HG02970 (cell line): ENCODE measurements around the gene PCNX2.

Source experiments
- ATAC-seq: cut with Tn5 transposase; IDR thresholded peaks from one replicate; pipeline ENCODE4 v1.9.1; 2021; ENCODE audit warnings: mild to moderate bottlenecking, moderate library complexity, moderate number of reproducible peaks; ENCODE audit not compliant: unreplicated experiment, low FRiP score

Gene PCNX2

GRCh38 chr1:233316473-233316872, 20.9 kb upstream of the PCNX2 start:
- ATAC-seq, result no peak

DNA sequence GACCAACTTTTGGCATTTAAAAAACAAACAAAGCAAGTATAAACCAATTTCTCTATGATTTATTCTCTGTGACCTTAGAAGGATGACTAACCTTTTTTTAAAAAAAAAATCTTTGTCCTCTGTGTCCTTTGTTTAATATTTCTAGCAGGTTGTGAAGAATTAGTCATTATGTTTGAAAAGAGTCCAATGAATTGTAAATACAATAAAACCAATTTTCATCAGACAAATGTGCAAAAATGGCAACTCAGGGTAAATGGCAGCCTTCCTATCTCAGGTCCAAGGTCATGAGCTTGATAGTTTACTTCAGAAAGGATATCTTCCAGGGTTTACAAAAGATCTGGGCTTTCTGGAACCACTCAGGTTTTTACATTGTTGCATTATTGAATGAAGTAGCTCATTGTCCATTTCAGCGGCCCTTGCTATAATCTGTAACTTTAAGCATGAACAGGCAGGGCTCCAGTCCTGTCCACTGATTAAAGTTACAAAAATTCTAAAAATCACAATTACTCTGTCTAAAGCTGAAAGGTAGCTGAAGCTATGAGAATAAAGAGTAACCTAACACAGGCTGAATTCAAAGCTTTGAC, 20.3 kb upstream of the PCNX2 start:
- ATAC-seq, result no peak

DNA sequence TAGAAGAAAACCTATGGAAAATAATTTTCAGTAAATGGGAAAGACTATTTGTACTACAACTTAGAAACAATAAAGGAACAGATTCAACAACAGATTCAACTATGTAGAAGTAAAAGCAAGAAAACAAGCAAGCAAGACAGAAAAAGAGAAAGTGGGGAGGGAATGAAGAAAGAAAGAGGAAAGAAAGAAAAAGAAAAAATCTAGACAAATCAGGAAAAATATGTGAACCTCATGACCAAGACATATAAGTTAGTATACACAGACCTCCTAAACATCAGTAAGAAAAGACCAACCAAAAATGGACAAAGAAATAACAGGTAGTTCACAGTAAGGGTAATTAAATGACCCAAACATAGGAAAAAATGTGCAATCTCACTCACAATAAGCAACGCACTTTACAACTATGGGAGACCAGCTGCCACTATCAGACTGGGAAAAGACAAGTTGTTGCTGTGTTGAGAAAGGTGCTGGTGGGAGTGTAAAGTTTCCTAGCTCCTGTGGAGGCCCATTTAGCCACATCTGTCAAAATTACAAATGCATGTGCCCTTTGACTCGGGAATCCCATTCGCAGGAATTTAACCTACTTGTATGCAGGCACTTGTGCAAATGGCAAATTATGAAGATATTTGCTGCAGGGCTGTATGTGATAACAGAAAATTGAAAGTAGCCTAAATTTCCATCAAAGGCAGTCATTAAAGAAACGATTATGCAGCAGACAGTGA, 18.1 kb upstream of the PCNX2 start:
- ATAC-seq, result no peak

- ATAC-seq, result no peak
These were observed 9.1 kb upstream of the PCNX2 start for GRCh38 chr1:233304489-233305102.

- no peak for ATAC-seq
These were observed 4.8 kb upstream of the PCNX2 start for GRCh38 chr1:233300326-233300725.

DNA sequence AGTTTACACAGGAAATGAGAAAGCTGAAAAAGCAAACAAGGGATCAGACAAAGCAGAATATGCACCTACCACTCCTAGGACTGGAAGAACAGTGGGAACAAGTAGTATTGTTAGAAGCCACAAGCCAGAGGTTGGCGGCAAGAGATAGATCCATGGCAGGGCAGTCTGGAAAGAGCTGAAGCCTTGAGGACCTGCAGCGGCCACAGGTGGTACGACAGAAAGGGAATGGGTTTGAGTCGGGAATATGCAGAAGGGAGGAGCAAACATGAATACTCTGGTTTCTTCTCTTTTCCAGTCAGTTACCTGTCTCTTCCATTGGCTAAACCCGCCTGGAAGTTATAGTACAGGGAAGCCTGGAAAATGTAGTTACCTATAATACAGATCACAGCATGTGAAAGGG, 3.9 kb upstream of the PCNX2 start:
- ATAC-seq, result no peak

DNA sequence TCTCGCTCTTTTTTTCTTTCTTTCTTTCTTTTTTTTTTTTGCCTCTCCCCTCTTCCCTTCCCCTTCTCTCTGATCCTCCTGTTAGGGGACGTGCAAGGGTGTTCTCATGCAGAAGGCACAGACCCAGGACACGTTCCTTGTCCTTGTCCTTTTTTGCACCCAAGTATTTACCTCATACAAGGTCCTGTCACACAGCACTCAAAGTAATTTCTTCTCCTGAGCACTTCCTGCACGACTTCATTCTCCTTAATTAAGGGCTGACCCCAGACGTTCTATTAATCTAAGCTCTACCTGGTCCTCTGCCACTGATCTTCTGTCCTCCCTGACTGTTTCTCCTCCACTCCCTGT, 424 bp upstream of the PCNX2 start:
- no peak for ATAC-seq

- no peak for ATAC-seq
These were observed 650 bp downstream of the PCNX2 start for GRCh38 chr1:233294913-233295236.

DNA sequence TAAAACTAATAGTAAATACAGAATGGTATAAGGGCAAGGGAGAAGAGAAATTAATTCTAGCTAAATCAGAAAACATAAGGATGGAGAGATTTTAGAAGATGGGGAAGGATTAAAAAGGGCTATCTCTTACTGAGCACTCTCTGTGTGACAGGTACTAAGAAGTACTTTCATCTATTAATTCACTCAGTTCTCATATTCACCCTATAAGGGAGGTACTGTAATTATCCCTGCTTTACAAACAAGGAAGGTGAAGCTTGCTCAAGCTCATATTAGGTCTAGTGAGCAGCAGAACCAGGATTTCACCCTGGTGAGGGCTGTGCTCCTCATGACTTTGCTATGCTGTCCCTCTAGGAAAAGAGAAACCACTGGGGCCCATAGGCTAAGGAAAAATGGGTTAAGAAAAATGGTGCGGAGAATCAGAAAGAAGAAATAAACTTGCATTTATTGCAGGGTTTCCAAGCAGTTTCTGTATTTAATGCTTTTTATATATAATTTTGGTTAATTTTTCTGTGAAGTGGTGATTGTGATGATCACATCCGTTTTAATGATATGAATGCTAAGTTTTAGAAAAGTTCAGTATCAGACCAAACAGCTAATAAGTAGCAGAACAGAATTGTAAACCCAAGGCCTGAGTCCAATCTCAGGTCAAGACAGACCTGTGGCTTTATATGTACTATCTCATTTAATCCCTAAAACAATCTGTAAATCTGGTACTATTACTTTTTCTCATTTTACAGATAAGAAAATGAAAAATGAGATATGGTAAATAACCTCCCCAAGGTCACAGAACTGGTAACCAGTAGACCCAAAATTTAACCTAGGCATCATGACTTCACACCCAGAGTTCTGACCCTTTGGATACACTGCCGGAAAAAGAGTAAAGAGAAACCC, 1.7 kb downstream of the PCNX2 start:
- ATAC-seq, result no peak

DNA sequence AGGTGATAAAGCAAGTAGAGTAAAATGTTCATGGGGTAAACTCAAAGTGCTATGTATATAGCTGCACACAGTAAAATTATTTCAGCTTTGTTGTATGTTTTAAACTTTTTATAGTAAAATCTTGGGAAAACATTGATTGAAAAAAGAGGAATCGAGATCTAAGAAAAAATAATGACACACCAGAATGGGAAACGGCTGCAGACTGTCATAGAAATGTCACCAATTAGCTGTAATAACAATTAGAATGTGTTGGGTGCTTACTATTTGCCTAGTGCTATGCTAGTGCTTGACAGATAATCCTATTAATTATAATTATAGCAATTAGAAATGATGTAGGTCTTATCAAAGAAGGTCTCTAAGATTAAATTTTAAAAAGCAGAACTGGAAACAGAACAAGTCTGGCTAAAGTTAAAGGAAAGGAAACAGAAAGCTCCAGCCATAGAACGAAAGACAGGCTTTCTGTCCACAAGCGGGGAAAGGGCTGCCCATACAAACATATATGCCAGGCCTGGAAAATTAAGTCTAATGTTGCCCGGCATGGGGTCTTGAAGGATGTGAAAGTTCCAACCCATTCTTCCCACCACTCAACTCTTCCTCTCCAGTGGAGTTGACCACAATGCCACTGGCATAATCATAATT, 5.0 kb downstream of the PCNX2 start:
- ATAC-seq, result no peak

DNA sequence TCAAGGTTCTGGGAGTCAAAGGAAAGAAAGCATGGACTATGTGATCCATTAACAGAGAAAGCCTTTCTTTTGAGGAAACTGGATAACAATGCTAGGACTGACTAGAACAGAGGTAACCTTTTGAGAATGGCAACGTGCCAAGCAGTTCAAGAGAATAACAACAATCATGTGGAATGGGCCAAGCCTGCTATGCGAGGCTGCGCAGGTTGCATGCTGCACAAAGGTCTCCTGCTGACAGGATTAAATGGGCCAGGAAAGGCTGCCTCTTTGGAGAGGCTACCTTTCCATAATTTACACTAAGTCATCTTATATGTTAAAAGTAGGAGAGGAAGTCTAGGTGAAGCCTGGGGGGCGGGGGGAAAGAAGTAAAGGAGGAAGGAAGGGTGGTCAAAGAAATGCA, 5.8 kb downstream of the PCNX2 start:
- no peak for ATAC-seq

- no peak for ATAC-seq
These were observed 13.0 kb downstream of the PCNX2 start for GRCh38 chr1:233282582-233282886.

GRCh38 chr1:233281711-233282581, 13.6 kb downstream of the PCNX2 start:
- ATAC-seq, result no peak

DNA sequence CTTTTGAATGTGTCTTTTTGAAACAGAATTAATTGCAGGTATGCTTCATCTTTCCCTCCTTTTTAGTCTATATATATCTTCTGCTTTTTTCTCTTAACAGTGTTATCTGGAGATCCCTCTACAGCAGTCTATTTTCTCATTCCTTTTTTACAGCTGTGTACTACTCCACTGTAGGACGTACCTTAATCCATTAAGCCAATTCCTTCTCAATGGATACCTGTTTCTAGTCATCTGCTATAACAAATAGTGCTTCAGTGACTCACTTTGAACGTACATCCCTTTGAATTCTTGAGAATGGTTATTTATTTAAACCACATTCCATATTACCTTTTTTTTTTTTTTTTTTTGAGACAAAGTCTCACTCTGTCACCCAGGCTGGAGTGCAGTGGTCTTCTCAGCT, 15.6 kb downstream of the PCNX2 start:
- no peak for ATAC-seq

- no peak for ATAC-seq
These were observed 16.9 kb downstream of the PCNX2 start for GRCh38 chr1:233278631-233279030.

DNA sequence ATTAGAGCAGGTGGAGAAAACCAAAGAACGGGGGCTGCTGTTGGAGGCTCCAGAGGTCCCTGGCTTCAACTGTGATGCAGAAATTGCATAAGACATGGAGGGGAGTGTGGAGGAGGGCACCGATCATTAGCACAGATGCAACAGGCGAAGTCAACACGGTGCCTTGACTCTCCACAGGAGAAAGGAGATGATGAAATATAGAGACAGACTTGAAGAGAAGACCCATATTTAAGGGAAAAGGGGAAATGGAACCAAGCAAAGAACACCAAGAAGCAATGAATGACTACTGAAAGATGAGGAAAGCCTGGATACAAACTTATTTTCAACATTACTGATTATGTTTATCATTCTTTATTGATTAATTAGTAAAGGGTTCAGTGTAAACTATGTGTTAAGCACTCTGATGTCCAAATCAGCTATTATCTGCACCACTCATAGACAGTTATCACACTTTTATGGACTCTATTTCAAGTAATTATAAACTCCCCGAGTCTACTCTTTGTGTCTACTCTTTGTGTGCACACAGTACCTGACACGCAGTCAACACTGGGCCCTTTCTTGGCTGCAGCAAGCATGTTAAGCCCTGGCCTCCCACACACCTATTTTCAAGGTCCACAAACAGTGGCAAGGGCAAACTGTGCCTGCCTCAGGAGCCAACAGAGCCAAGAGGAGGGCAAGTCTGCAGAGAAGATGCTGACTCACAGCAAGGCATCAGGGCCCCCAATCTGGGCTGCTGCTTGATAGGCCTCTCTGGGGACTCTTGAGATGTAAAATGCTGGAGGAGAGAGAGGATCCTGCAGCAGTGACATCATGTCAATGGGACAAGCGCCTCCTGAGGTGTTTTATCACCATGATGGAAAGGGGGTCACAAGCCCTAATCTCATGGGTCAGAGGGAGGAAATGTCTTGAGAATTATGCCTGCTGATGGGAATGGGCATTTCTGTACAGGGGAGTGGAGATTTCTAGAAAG, 17.6 kb downstream of the PCNX2 start:
- ATAC-seq, result no peak

- no peak for ATAC-seq
These were observed 25.9 kb downstream of the PCNX2 start for GRCh38 chr1:233269656-233270055.

DNA sequence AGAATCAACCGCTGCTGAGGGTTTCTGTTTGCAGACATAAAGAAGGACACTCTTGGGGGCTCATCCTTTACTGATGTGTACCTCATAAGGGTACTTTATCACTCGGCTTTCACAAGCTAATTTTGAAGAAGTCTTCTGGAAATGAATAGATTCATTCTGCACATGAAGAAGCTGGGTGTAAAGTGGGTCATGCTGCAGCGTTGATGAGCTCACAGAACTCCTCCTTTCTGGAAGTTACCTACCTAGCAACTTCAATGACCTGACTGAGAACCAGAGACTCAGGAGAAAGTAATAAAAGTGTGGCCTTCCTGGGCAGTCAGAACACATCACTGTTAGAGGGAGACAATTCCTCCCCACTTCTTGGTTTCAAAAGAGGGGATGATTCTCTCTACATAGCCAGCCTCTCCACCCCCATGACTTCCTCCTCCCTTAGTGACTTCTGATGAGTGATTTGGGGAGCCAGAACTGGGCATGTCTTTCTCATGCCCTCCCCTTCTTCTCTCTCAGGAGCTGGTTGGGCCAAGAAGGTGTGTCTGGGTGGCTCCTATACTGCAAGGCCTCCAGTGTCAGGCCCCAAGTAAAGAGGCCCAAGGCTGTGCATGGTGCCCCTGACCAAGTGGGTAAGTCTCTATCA, 27.0 kb downstream of the PCNX2 start:
- ATAC-seq, result no peak
